Measurements from ENCODE around the gene BCO2.

GRCh38 chr11:112178936-112179335 lies 3.6 kb downstream of the BCO2 start:
- TF ChIP-seq CTCF (IDR thresholded peaks at IDR 0.05) (no peak), POLR2AphosphoS5 (IDR thresholded peaks at IDR 0.05; ENCODE audit: insufficient read depth in 1 of 2, low read depth in 1 of 2) (no peak), POLR2A (IDR thresholded peaks at IDR 0.05) (no peak)

Data from vagina (tissue), 2 donors.